ENCODE measurements around the gene GET3. TPM values are rescaled to one million over a fixed set of nuclear protein-coding genes. Genes with fewer than 3 reads are reported as not detected.

The GET3 gene
- total and polyA plus RNA-seq, 2 donors (not counting 1 experiment from before 2014, with no cell fraction given): 37.2 to 61.7 TPM

GRCh38 chr19:12789904-12790619 is 52.8 kb downstream of the GET3 start:
- ChIA-PET CTCF (interaction anchor here (1.1 to 17.9 kb wide), 3 partner anchors 13 to 29 kb away, joined by 3 to 1147 read pairs (median 65); partner anchors contain the start of gene HOOK2), POLR2A (interaction anchor here (0.5 to 6.8 kb wide), 4 partner anchors 7 to 29 kb away, joined by 3 to 233 read pairs (median 77); partner anchors contain the start of gene HOOK2)
- peak overlapping the region; percentile 86 for H3K9ac ChIP-seq (ENCODE audit: low read length)
- H4K20me1 ChIP-seq (ENCODE audit: control insufficient read depth, insufficient read depth, low read length, poor library complexity, severe bottlenecking): peaks cover 19% of the 10 kb centered on the region
- H3K79me2 ChIP-seq (ENCODE audit: control insufficient read depth, insufficient read depth, low read length): peaks cover 25% of the 10 kb centered on the region
- intact Hi-C loops (cut with micrococcal nuclease): loop anchor here (1.0 to 5.0 kb wide), 5 partner anchors 8 to 1208 kb away; partner anchors contain the start of genes TRIR, ZNF490 and ZNF791
- DNase-seq (peak; percentile 99), ATAC-seq (ENCODE audit: low read depth) (peak; percentile 46)
- peak overlapping the region; percentile 94 to 99 (median 97) for H3K4me3 ChIP-seq (ENCODE audit: control extremely low read depth in 1 of 5, extremely low read depth in 1 of 5, insufficient read depth in 1 of 5, low read depth in 2 of 5, low read length in 4 of 5)
- no peaks in the 10 kb centered on the region for H3K9me3 ChIP-seq (ENCODE audit: control extremely low read depth in 1 of 3, control insufficient read depth in 2 of 3, insufficient read depth in 1 of 3, low read length in 2 of 3)
- Mint-ChIP-seq H3K27ac (peak overlapping the region; percentile 99), H3K9me3 (ENCODE audit: insufficient read depth) (no peaks in the 10 kb centered on the region), H3K4me3 (peak overlapping the region; percentile 97), H3K27me3 (no peaks in the 10 kb centered on the region), H3K4me1 (peaks cover 41% of the 10 kb centered on the region)
- peak overlapping the region; percentile 91 for H3K4me2 ChIP-seq (replicated peaks; ENCODE audit: low read depth, low read length, poor library complexity, severe bottlenecking)
- H3K4me1 ChIP-seq (ENCODE audit: control insufficient read depth in 2 of 2, insufficient read depth in 2 of 2, low read length in 2 of 2): peaks cover 52 to 64% of the 10 kb centered on the region in 2 donors
- peaks cover 0 to 4% of the 10 kb centered on the region in 2 experiments for H3K36me3 ChIP-seq (replicated peaks in 1 of 2; ENCODE audit: control extremely low read depth in 1 of 2, control insufficient read depth in 1 of 2, extremely low read depth in 1 of 2, insufficient read depth in 2 of 2, low read length in 1 of 2)
- H3K27me3 ChIP-seq (replicated peaks in 1 of 4; ENCODE audit: control extremely low read depth in 1 of 4, control insufficient read depth in 3 of 4, insufficient read depth in 4 of 4, low read length in 3 of 4): no peaks in the 10 kb centered on the region
- TF ChIP-seq CTCF (IDR thresholded peaks at IDR 0.05) (no peak), EZH2 (IDR thresholded peaks at IDR 0.05; ENCODE audit: borderline replicate concordance, insufficient read depth, low read depth, low read length, poor library complexity, severe bottlenecking) (no peak)
- WGBS (ENCODE audit: insufficient coverage): under 1% methylated on average over 56 of the region's 56 CpGs
- no peak overlapping the region for H2AFZ ChIP-seq (ENCODE audit: insufficient read depth, low read depth, low read length, poor library complexity, severe bottlenecking)
- H3K27ac ChIP-seq (ENCODE audit: low read length in 2 of 2): peak overlapping the region; percentile 95 to 97
